HG03135 (cell line): ENCODE results near the gene NHS.

Experiments used
- ATAC-seq: cut with Tn5 transposase; IDR thresholded peaks from one replicate; pipeline ENCODE4 v1.9.1; 2021; ENCODE audit warnings: mild to moderate bottlenecking, moderate library complexity; ENCODE audit not compliant: unreplicated experiment

Gene NHS

DNA sequence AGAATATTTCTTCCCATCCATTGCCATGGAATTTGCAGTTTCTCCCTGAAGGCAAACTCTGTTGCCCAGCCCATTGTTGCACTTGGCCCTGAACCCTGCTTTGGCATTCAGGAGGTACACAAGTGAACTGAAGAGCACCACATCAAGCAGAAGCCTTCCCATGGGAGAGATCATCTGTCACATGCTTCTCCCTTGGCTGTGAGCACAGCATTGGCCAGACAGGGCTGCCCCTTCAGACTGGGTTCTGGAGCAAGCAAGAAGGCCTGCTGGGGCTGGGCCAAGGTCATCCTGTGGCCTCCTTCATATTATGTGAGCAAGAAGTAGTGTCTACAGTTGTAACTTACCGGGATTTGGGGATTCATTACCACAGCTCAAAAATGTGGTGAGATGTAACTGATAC is 385.0 kb downstream of the NHS start:
- ATAC-seq = no peak

GRCh38 chrX:17767734-17768133 is 392.7 kb downstream of the NHS start:
- ATAC-seq = no peak

- ATAC-seq = no peak
These were observed 394.0 kb downstream of the NHS start for GRCh38 chrX:17768997-17769396.

GRCh38 chrX:17769701-17770269 is 394.8 kb downstream of the NHS start:
- no peak for ATAC-seq

DNA sequence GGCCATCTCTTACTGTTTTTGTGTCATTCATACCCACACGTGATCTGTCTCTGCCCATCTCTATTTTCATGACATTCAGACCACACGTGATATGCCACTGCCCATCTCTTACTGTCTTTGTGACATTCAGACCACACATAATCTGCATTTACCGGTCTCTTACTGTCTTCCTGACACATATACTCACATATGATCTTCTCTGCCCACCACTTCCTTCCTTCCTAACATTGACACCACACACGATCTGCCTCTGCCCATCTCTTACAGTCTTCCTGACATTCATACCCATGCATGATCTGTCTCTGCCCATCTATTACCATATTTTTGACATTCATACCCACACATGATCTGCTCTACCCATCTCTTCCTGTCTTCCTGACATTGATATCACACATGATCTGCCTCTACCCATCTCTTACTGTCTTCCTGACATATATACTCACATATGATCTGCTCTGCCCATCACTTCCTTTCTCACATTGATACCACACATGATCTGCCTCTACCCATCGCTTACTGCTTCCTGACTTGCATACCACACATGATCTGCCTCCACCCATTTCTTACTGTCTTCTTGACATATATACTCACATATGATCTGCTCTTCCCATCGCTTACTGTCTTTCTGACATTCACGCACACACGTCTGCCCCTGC is 398.3 kb downstream of the NHS start:
- ATAC-seq = no peak

DNA sequence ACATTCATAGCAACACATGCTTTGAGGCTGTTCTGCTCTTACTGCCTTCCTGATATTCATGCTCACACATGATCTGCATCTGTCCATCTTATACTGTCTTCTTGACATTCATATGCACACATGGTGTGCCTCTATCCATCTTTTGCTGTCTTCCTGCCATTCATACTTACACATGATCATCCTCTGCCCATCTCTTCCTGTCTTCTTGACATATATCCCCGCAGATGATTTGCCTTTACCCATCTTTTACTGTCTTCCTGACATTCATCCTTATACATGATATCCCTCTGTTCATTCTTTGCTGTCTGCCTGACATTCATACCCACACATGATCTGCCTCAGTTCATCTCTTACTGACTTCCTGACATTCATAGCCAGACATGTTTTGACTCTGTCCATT is 399.1 kb downstream of the NHS start:
- no peak for ATAC-seq

- ATAC-seq = no peak
These were observed 404.0 kb downstream of the NHS start for GRCh38 chrX:17778997-17779396.

- ATAC-seq = no peak
These were observed 404.4 kb downstream of the NHS start for GRCh38 chrX:17779434-17779833.
